HEK293 (cell line): ENCODE data around the gene PPCDC.

Source experiments
- CTCF ChIA-PET: fragments of 350-600 bp; formaldehyde crosslinking; extraction: SDS; loops from one replicate; lab custom pipeline; 2021; ENCODE audit warnings: antibody characterized with exemption; lab: Yijun Ruan, JAX
- POLR2A ChIA-PET: fragments of 300-600 bp; formaldehyde crosslinking; extraction: SDS; loops from one replicate; lab custom pipeline; 2020; ENCODE audit warnings: antibody characterized with exemption, inconsistent platforms; lab: Yijun Ruan, JAX
- H3K27ac ChIP-seq: fragments of 200-500 bp; sonication (Bioruptor generic); 2 replicates; pipeline ENCODE4 v1.5.1; 2014; ENCODE audit warnings: low read depth, low read length, control low read depth, inconsistent platforms; ENCODE audit errors: extremely low read depth
- H3K36me3 ChIP-seq, 2 experiments: fragments of 200-500 bp in 1 of 2; sonication (Bioruptor generic) in 1 of 2; 1 replicate in 1 of 2; 2 replicates in 1 of 2; pipeline ENCODE4 v1.5.1; 2014 to 2017; ENCODE audit warnings: inconsistent platforms in 2 of 2, low read length in 2 of 2; ENCODE audit not compliant: control insufficient read depth in 2 of 2, insufficient read depth in 1 of 2
- H3K4me1 ChIP-seq: fragments of 200-500 bp; sonication (Bioruptor generic); 2 replicates; pipeline ENCODE4 v1.5.1; 2014; ENCODE audit warnings: mild to moderate bottlenecking, low read length, inconsistent platforms; ENCODE audit not compliant: control insufficient read depth, insufficient read depth
- H3K4me3 ChIP-seq: 2 replicates; pipeline ENCODE4 v1.5.1; 2011; ENCODE audit warnings: low read depth, mild to moderate bottlenecking, control low read depth, low read length, moderate library complexity
- H3K9me3 ChIP-seq: fragments of 200-500 bp; sonication (Bioruptor generic); 2 replicates; pipeline ENCODE4 v1.5.1; 2014; ENCODE audit warnings: low read depth, low read length, inconsistent platforms; ENCODE audit not compliant: control insufficient read depth, insufficient read depth
- BCL11A ChIP-seq: fragments of 450-650 bp; formaldehyde crosslinking; IDR thresholded peaks from 2 replicates; pipeline ENCODE4 v1.5.1; 2016; ENCODE audit warnings: low read depth, missing biosample characterization, missing genetic modification characterization
- HOXC10 ChIP-seq: sonication (generic); formaldehyde crosslinking; IDR thresholded peaks from 2 replicates; pipeline ENCODE4 v1.8.1; 2023; ENCODE audit warnings: mild to moderate bottlenecking, missing genetic modification reagents
- KLF17 ChIP-seq: fragments of 450-650 bp; formaldehyde crosslinking; IDR thresholded peaks from 2 replicates; pipeline ENCODE4 v1.5.1; 2016; ENCODE audit warnings: missing biosample characterization, missing genetic modification characterization
- KLF8 ChIP-seq: fragments of 450-650 bp; formaldehyde crosslinking; IDR thresholded peaks from 2 replicates; pipeline ENCODE4 v1.5.1; 2016; ENCODE audit warnings: missing biosample characterization, missing genetic modification characterization
- MYNN ChIP-seq: fragments of 450-650 bp; formaldehyde crosslinking; IDR thresholded peaks from 2 replicates; pipeline ENCODE4 v1.5.1; 2016; ENCODE audit warnings: missing biosample characterization, missing genetic modification characterization, borderline replicate concordance
- OSR2 ChIP-seq: fragments of 450-650 bp; formaldehyde crosslinking; IDR thresholded peaks from 2 replicates; pipeline ENCODE4 v1.5.1; 2016; ENCODE audit warnings: missing biosample characterization, missing genetic modification characterization
- PBX3 ChIP-seq: sonication (generic); formaldehyde crosslinking; IDR thresholded peaks from 2 replicates; pipeline ENCODE4 v1.8.1; 2022; ENCODE audit warnings: mild to moderate bottlenecking, moderate library complexity, missing genetic modification reagents
- PRDM10 ChIP-seq: fragments of 450-650 bp; formaldehyde crosslinking; IDR thresholded peaks from 2 replicates; pipeline ENCODE4 v1.5.1; 2016; ENCODE audit warnings: missing biosample characterization, missing genetic modification characterization
- PRDM4 ChIP-seq: fragments of 450-650 bp; formaldehyde crosslinking; IDR thresholded peaks from 2 replicates; pipeline ENCODE4 v1.5.1; 2017; ENCODE audit warnings: missing biosample characterization, missing genetic modification characterization
- ZBTB17 ChIP-seq: fragments of 450-650 bp; formaldehyde crosslinking; IDR thresholded peaks from 2 replicates; pipeline ENCODE4 v1.5.1; 2016; ENCODE audit warnings: missing biosample characterization, missing genetic modification characterization
- ZBTB6 ChIP-seq: fragments of 450-650 bp; formaldehyde crosslinking; IDR thresholded peaks from 2 replicates; pipeline ENCODE4 v1.5.1; 2017; ENCODE audit warnings: missing biosample characterization, missing genetic modification characterization
- ZNF214 ChIP-seq: fragments of 450-650 bp; formaldehyde crosslinking; IDR thresholded peaks from 2 replicates; pipeline ENCODE4 v1.5.1; 2017; ENCODE audit warnings: missing biosample characterization, mild to moderate bottlenecking, missing genetic modification characterization, borderline replicate concordance
- ZNF223 ChIP-seq: fragments of 450-650 bp; formaldehyde crosslinking; IDR thresholded peaks from 2 replicates; pipeline ENCODE4 v1.5.1; 2016; ENCODE audit warnings: missing biosample characterization, missing genetic modification characterization
- ZNF26 ChIP-seq: fragments of 450-650 bp; formaldehyde crosslinking; IDR thresholded peaks from 2 replicates; pipeline ENCODE4 v1.5.1; 2016; ENCODE audit warnings: missing biosample characterization, missing genetic modification characterization
- ZNF548 ChIP-seq: fragments of 450-650 bp; formaldehyde crosslinking; IDR thresholded peaks from 2 replicates; pipeline ENCODE4 v1.5.1; 2016; ENCODE audit warnings: missing biosample characterization, missing genetic modification characterization
- ZNF558 ChIP-seq: fragments of 450-650 bp; formaldehyde crosslinking; IDR thresholded peaks from 2 replicates; pipeline ENCODE4 v1.5.1; 2016; ENCODE audit warnings: missing biosample characterization, missing genetic modification characterization
- ZNF560 ChIP-seq: fragments of 450-650 bp; formaldehyde crosslinking; IDR thresholded peaks from 2 replicates; pipeline ENCODE4 v1.5.1; 2017; ENCODE audit warnings: missing biosample characterization, missing genetic modification characterization, borderline replicate concordance
- ZNF623 ChIP-seq: fragments of 450-650 bp; formaldehyde crosslinking; IDR thresholded peaks from 2 replicates; pipeline ENCODE4 v1.5.1; 2016; ENCODE audit warnings: missing biosample characterization, missing genetic modification characterization
- ZNF670 ChIP-seq: fragments of 450-650 bp; formaldehyde crosslinking; IDR thresholded peaks from 2 replicates; pipeline ENCODE4 v1.5.1; 2016; ENCODE audit warnings: missing biosample characterization, missing genetic modification characterization, low read depth
- ZNF768 ChIP-seq: fragments of 450-650 bp; formaldehyde crosslinking; IDR thresholded peaks from 2 replicates; pipeline ENCODE4 v1.5.1; 2018; ENCODE audit warnings: missing biosample characterization, mild to moderate bottlenecking, missing genetic modification characterization
- ZSCAN30 ChIP-seq: fragments of 450-650 bp; IDR thresholded peaks from 2 replicates; pipeline ENCODE4 v1.5.1; 2018; ENCODE audit warnings: missing biosample characterization, mild to moderate bottlenecking, missing genetic modification characterization, moderate library complexity
- ZSCAN4 ChIP-seq: fragments of 450-650 bp; formaldehyde crosslinking; IDR thresholded peaks from 2 replicates; pipeline ENCODE4 v1.5.1; 2017; ENCODE audit warnings: missing biosample characterization, missing genetic modification characterization

PPCDC gene

GRCh38 chr15:75023181-75023871 is at the start of gene PPCDC:
Gene PPCDC, plus strand, starts transcription at chr15:75023590. Its CDS starts 4,729 bp downstream, at chr15:75028319.
- ChIA-PET POLR2A (interaction anchor here (0.6 to 2.1 kb wide), 30 partner anchors 8 to 649 kb away, joined by 3 to 24 read pairs (median 5); partner anchors contain the start of genes C15orf39, COX5A, FAM219B and MAN2C1), CTCF (interaction anchor here (0.6 to 1.5 kb wide), 7 partner anchors 9 to 1032 kb away, joined by 3 to 5 read pairs (median 3); partner anchors contain the start of gene C15orf39)
- H3K9me3 ChIP-seq = no peaks in the 10 kb centered on the region
- 0 out of 2 replicates have a peak, but pooled peaks cover 2% of the 10 kb centered on the region for H3K4me1 ChIP-seq
- peak within 1 kb of the TSS; percentile 66 for H3K4me3 ChIP-seq
- H3K27ac ChIP-seq = peak within 1 kb of the TSS; percentile 93
- H3K36me3 ChIP-seq = peaks cover 0 to 18% of the 10 kb centered on the region in 2 experiments; a peak in 2 of 3 replicates
- TF ChIP-seq ZNF214 (tag by site-specific recombination) (no peak), MYNN (tag by site-specific recombination) (peak; percentile 29; the same call in 1 of the 2 replicates), ZNF558 (tag by site-specific recombination) (no peak; the same call in 1 of the 2 replicates), PRDM4 (tag by site-specific recombination) (no peak), ZNF768 (tag by site-specific recombination) (no peak), BCL11A (no peak), PRDM10 (tag by site-specific recombination) (peak; percentile 91), ZBTB6 (tag by site-specific recombination) (no peak), ZNF548 (tag by site-specific recombination) (no peak), KLF8 (peak; percentile 96), HOXC10 (CRISPR knock-in tag) (no peak), KLF17 (tag by site-specific recombination) (peak; percentile 99), ZNF623 (no peak; the same call in 1 of the 2 replicates), ZSCAN30 (peak; percentile 65; the same call in 1 of the 2 replicates), ZSCAN4 (tag by site-specific recombination) (peak; percentile 74), ZNF670 (no peak), ZNF223 (tag by site-specific recombination) (no peak), ZNF26 (tag by site-specific recombination) (no peak), ZBTB17 (tag by site-specific recombination) (peak; percentile 96), ZNF560 (tag by site-specific recombination) (no peak), PBX3 (CRISPR knock-in tag) (peak; percentile 73), OSR2 (tag by site-specific recombination) (no peak)
